GM12878 (cell line): ENCODE measurements around the gene GLRA1. TPM values are rescaled to one million over a fixed set of nuclear protein-coding genes. Genes with fewer than 3 reads are reported as not detected.
A peak's percentile ranks its signal among the peaks of the same experiment; 100 is the strongest.

Source experiments
- ATAC-seq: fragments of 200-7000 bp; cut with Tn5 transposase; 3 replicates; pipeline ENCODE4 v1.9.1; 2020; ENCODE audit warnings: mild to moderate bottlenecking, moderate library complexity
- BruUV-seq: library from RNA; stranded (reverse); fragments of 400-500 nt; replicated peaks from 2 replicates; lab custom pipeline; 2021; lab: Mats Ljungman, UMichigan
- CTCF ChIA-PET: fragments of 300-600 bp; sonication (Branson Sonifier 250); formaldehyde crosslinking; extraction: SDS; loops from one replicate; lab custom pipeline; 2021; ENCODE audit warnings: inconsistent platforms; lab: Yijun Ruan, JAX
- POLR2A ChIA-PET: fragments of 350-600 bp; formaldehyde crosslinking; extraction: SDS; loops from one replicate; lab custom pipeline; 2021; ENCODE audit warnings: inconsistent platforms; lab: Charles Lee
- RAD21 ChIA-PET: fragments of 300-600 bp; sonication (Branson Sonifier 250); formaldehyde crosslinking; loops from one replicate; lab custom pipeline; 2023; ENCODE audit warnings: antibody characterized with exemption; ENCODE audit not compliant: unreplicated experiment; lab: Charles Lee
- SMC1A ChIA-PET: fragments of 300-600 bp; sonication (Branson Sonifier 250); formaldehyde crosslinking; loops from one replicate; lab custom pipeline; 2023; ENCODE audit not compliant: unreplicated experiment, uncharacterized antibody; lab: Charles Lee
- DNase-seq: peaks from one replicate; pipeline ENCODE4 v3.0.0-alpha.2; 2011; ENCODE audit warnings: low read depth, low spot score
- FAIRE-seq: peaks from 3 replicates; lab custom pipeline; 2011; peaks lifted over from hg19 to GRCh38; lab: Jason Lieb, UNC
- H2AFZ ChIP-seq: 2 replicates; pipeline ENCODE4 v1.6.0; 2011; ENCODE audit warnings: low read depth, low read length, control low read depth; ENCODE audit not compliant: control insufficient read depth
- H3K27ac ChIP-seq: 2 replicates; pipeline ENCODE4 v1.5.1; 2011; ENCODE audit warnings: control low read depth; ENCODE audit not compliant: control insufficient read depth, insufficient read depth
- H3K27me3 ChIP-seq, 2 experiments: replicated peaks in 1 of 2; 2 replicates each; pipeline versions ENCODE4 v1.6.0 to v1.6.1; 2011; ENCODE audit warnings: low read length in 1 of 2; ENCODE audit not compliant: control insufficient read depth in 2 of 2, insufficient read depth in 2 of 2
- H3K36me3 ChIP-seq, 2 experiments: 2 replicates each; pipeline ENCODE4 v1.5.1; 2011; ENCODE audit warnings: low read length in 1 of 2; ENCODE audit not compliant: control insufficient read depth in 2 of 2, insufficient read depth in 2 of 2
- H3K4me1 ChIP-seq: 2 replicates; pipeline ENCODE4 v1.6.1; 2011; ENCODE audit warnings: mild to moderate bottlenecking, low read length, moderate library complexity, mixed read lengths; ENCODE audit not compliant: control insufficient read depth, insufficient read depth
- H3K4me2 ChIP-seq: 2 replicates; pipeline ENCODE4 v1.6.0; 2011; ENCODE audit warnings: control low read depth; ENCODE audit not compliant: control insufficient read depth, insufficient read depth
- H3K4me3 ChIP-seq: fragments of 200-600 bp; sonication (generic); 2 replicates; pipeline ENCODE4 v1.5.1; 2016
- H3K79me2 ChIP-seq: 2 replicates; pipeline ENCODE4 v1.6.0; 2011; ENCODE audit warnings: low read length; ENCODE audit not compliant: control insufficient read depth, insufficient read depth
- H3K9ac ChIP-seq: 2 replicates; pipeline ENCODE4 v1.8.0; 2011; ENCODE audit warnings: low read length, control low read depth, mixed read lengths; ENCODE audit not compliant: control insufficient read depth, insufficient read depth
- H3K9me3 ChIP-seq: replicated peaks from 3 replicates; pipeline ENCODE4 v1.5.1; 2011; ENCODE audit warnings: mild to moderate bottlenecking, low read length; ENCODE audit not compliant: control insufficient read depth, insufficient read depth
- H4K20me1 ChIP-seq: 2 replicates; pipeline ENCODE4 v1.6.0; 2011; ENCODE audit not compliant: control insufficient read depth, insufficient read depth
- ATF7 ChIP-seq: fragments of 450-650 bp; IDR thresholded peaks from 2 replicates; pipeline ENCODE4 v1.6.1; 2016; ENCODE audit warnings: low read depth, mild to moderate bottlenecking
- EED ChIP-seq: sonication (generic); IDR thresholded peaks from 2 replicates; pipeline ENCODE4 v1.6.1; 2016; ENCODE audit warnings: antibody characterized with exemption, low read depth
- EP300 ChIP-seq, 2 experiments: fragments of 150-350 bp in 1 of 2; IDR thresholded peaks; 2 replicates each; pipeline ENCODE4 v1.6.1; 2011 to 2012; ENCODE audit warnings: low read depth in 2 of 2, low read length in 2 of 2, borderline replicate concordance in 1 of 2, improper control_type of control experiment in 1 of 2, inconsistent platforms in 1 of 2; ENCODE audit not compliant: control insufficient read depth in 1 of 2
- FOXM1 ChIP-seq: IDR thresholded peaks from 2 replicates; pipeline ENCODE4 v1.6.1; 2012; ENCODE audit warnings: low read depth, mild to moderate bottlenecking, inconsistent platforms, low read length, moderate library complexity
- IRF4 ChIP-seq: IDR thresholded peaks from 2 replicates; pipeline ENCODE4 v1.6.1; 2011; ENCODE audit warnings: low read depth, low read length
- JUNB ChIP-seq: IDR thresholded peaks from 2 replicates; pipeline ENCODE4 v1.6.1; 2016; ENCODE audit warnings: antibody characterized with exemption, mild to moderate bottlenecking
- RFX5 ChIP-seq: IDR thresholded peaks from 2 replicates; pipeline ENCODE4 v1.6.1; 2011; ENCODE audit warnings: low read depth, low read length, improper control_type of control experiment
- SPI1 ChIP-seq: IDR thresholded peaks from 2 replicates; pipeline ENCODE4 v1.6.1; 2011; ENCODE audit warnings: low read depth, mild to moderate bottlenecking, low read length, moderate library complexity, borderline replicate concordance; ENCODE audit not compliant: insufficient read depth
- STAT1 ChIP-seq: fragments of 450-650 bp; conservative IDR thresholded peaks from 2 replicates; pipeline ENCODE4 v1.6.1; 2014; ENCODE audit warnings: antibody characterized with exemption, mild to moderate bottlenecking
- ZNF207 ChIP-seq: fragments of 450-650 bp; IDR thresholded peaks from 2 replicates; pipeline ENCODE4 v1.6.1; 2014; ENCODE audit warnings: antibody characterized with exemption, mild to moderate bottlenecking, borderline replicate concordance
- WGBS: methylation state at CpG from one replicate; pipeline ENCODE4 v1.1.6; 2016; ENCODE audit warnings: low lambda C conversion rate; ENCODE audit not compliant: insufficient replicate concordance, insufficient coverage; ENCODE audit errors: missing lambda C conversion rate; 5-methylcytosine and 5-hydroxymethylcytosine counted together
- in situ Hi-C: fragments of 300-500 bp; cut with MboI; formaldehyde crosslinking; loops from 9 replicates; pipeline ENCODE4 v1.14.3; 2018; ENCODE audit warnings: mixed read lengths
- intact Hi-C: fragments of 100-400 bp; cut with micrococcal nuclease; formaldehyde crosslinking; loops from one replicate; pipeline ENCODE4 v1.14.2; 2022; ENCODE audit not compliant: unreplicated experiment
- polyA plus RNA-seq, 11 experiments: library from polyadenylated mRNA; depleted of rRNA in 4 of 11; unstranded in 6 of 11; stranded (reverse) in 5 of 11; fragments of >200 nt; fragmentation: Nextera tagmentation in 4 of 11; fragmentation: Illumina TruSeq in 1 of 11; extraction: Ambion mirVana in 4 of 11; extraction: Trizol in 1 of 11; gene quantifications; 1 replicate in 1 of 11; 2 replicates in 10 of 11; pipeline versions ENCODE4 v1.2.1 to v1.2.3, GENCODE V29; 2011 to 2016; ENCODE audit warnings: inconsistent platforms in 2 of 11, missing spikeins in 2 of 11, low read depth in 1 of 11
- total RNA-seq, 4 experiments: library from RNA; depleted of rRNA in 3 of 4; stranded (reverse); fragments of >200 nt in 3 of 4; fragmentation: Illumina TruSeq in 1 of 4; extraction: Trizol in 1 of 4; gene quantifications; 2 replicates each; pipeline versions ENCODE4 v1.2.1 to v1.2.3, GENCODE V29; 2013 to 2021
- TF ChIP-seq, protein P1 (sequence below): fragments of 450-650 bp; IDR thresholded peaks from 2 replicates; pipeline ENCODE4 v1.6.1; 2018; ENCODE audit warnings: borderline replicate concordance, mild to moderate bottlenecking; ENCODE audit not compliant: partially characterized antibody
- TF ChIP-seq, protein P2 (sequence below): fragments of 450-650 bp; formaldehyde crosslinking; IDR thresholded peaks from 2 replicates; pipeline ENCODE4 v1.4.0; 2022; ENCODE audit warnings: mild to moderate bottlenecking, moderate library complexity
- TF ChIP-seq, protein P3 (sequence below): fragments of 450-650 bp; IDR thresholded peaks from 2 replicates; pipeline ENCODE4 v1.6.1; 2017; ENCODE audit warnings: mild to moderate bottlenecking, moderate library complexity

GLRA1 gene
- total and polyA plus RNA-seq, 10 of the 15 experiments (the other 5 are each of a cell fraction or from before 2014, with no cell fraction given) = not detected

DNA sequence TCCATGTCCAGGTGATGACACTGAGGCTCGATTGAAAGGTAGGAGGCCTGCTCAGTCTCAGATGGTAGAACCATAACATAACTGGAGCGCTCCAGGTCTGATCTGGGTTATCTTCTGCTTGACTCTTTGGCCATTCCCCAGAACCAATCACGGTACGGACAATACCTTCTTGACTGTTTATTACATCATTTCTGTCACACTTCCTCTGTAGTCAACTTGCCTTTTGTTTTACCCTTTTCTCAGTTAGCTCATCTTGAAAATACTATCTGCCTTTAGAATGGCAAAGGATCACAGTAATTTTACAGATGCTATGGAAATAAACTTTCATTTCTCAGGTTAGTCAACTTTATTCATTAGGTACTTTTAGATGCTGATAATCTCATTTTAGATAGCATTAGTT is 22.4 kb downstream of the GLRA1 start:
- FAIRE-seq (peak; percentile 70), ATAC-seq (peak; percentile 79), DNase-seq (peak; percentile 9)
- CTCF ChIA-PET = interaction anchor here (0.6 to 2.0 kb wide), 5 partner anchors 21 to 76 kb away, joined by 3 to 4 read pairs (median 3); no protein-coding TSS in a partner anchor
- Histone ChIP-seq H3K4me3 (no peak overlapping the region), H3K4me1 (peaks cover 25% of the 10 kb centered on the region), H2AFZ (peak overlapping the region; percentile 49), H3K27ac (peak overlapping the region; percentile 72; the same call in 1 of the 2 replicates), H3K9me3 (no peaks in the 10 kb centered on the region), H3K9ac (no peak overlapping the region), H4K20me1 (no peaks in the 10 kb centered on the region), H3K36me3 (no peaks in the 10 kb centered on the region), H3K27me3 (no peaks in the 10 kb centered on the region), H3K79me2 (no peaks in the 10 kb centered on the region), H3K4me2 (peak overlapping the region; percentile 20; the same call in 1 of the 2 replicates)
- POLR2A ChIA-PET = interaction anchor here (0.7 kb wide), 1 partner anchor 102 kb away, joined by 3 read pairs; no protein-coding TSS in a partner anchor
- intact Hi-C loops = no loop called here
- in situ Hi-C loops = no loop called here
- SMC1A ChIA-PET = interaction anchor here (0.8 to 2.9 kb wide), 9 partner anchors 19 to 244 kb away, joined by 3 to 15 read pairs (median 3); no protein-coding TSS in a partner anchor
- RAD21 ChIA-PET = interaction anchor here (0.9 to 2.1 kb wide), 4 partner anchors 13 to 153 kb away, joined by 3 to 5 read pairs (median 4); no protein-coding TSS in a partner anchor
- WGBS = 51% methylated on average over 4 of the region's 4 CpGs
- no TSS peak for BruUV-seq
- 0 out of 2 replicates have a peak, but pooled peaks have one; percentile 12 for TF ChIP-seq FOXM1
- TF ChIP-seq SPI1 = peak; percentile 79; the same call in 1 of the 2 replicates
- TF ChIP-seq JUNB = peak; percentile 65; the same call in 1 of the 2 replicates
- TF ChIP-seq STAT1 = no peak
- peak in 1 of 2 experiments; percentile 19; a peak in 1 of 4 replicates for TF ChIP-seq EP300 (IDR thresholded peaks at IDR 0.05; ENCODE audit: borderline replicate concordance in 1 of 2, control insufficient read depth in 1 of 2, low read depth in 2 of 2, low read length in 2 of 2)
- TF ChIP-seq, protein P1, sequence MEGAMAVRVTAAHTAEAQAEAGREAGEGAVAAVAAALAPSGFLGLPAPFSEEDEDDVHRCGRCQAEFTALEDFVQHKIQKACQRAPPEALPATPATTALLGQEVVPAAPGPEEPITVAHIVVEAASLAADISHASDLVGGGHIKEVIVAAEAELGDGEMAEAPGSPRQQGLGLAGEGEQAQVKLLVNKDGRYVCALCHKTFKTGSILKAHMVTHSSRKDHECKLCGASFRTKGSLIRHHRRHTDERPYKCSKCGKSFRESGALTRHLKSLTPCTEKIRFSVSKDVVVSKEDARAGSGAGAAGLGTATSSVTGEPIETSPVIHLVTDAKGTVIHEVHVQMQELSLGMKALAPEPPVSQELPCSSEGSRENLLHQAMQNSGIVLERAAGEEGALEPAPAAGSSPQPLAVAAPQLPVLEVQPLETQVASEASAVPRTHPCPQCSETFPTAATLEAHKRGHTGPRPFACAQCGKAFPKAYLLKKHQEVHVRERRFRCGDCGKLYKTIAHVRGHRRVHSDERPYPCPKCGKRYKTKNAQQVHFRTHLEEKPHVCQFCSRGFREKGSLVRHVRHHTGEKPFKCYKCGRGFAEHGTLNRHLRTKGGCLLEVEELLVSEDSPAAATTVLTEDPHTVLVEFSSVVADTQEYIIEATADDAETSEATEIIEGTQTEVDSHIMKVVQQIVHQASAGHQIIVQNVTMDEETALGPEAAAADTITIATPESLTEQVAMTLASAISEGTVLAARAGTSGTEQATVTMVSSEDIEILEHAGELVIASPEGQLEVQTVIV = no peak
- peak; percentile 82 for TF ChIP-seq ATF7
- TF ChIP-seq, protein P2, sequence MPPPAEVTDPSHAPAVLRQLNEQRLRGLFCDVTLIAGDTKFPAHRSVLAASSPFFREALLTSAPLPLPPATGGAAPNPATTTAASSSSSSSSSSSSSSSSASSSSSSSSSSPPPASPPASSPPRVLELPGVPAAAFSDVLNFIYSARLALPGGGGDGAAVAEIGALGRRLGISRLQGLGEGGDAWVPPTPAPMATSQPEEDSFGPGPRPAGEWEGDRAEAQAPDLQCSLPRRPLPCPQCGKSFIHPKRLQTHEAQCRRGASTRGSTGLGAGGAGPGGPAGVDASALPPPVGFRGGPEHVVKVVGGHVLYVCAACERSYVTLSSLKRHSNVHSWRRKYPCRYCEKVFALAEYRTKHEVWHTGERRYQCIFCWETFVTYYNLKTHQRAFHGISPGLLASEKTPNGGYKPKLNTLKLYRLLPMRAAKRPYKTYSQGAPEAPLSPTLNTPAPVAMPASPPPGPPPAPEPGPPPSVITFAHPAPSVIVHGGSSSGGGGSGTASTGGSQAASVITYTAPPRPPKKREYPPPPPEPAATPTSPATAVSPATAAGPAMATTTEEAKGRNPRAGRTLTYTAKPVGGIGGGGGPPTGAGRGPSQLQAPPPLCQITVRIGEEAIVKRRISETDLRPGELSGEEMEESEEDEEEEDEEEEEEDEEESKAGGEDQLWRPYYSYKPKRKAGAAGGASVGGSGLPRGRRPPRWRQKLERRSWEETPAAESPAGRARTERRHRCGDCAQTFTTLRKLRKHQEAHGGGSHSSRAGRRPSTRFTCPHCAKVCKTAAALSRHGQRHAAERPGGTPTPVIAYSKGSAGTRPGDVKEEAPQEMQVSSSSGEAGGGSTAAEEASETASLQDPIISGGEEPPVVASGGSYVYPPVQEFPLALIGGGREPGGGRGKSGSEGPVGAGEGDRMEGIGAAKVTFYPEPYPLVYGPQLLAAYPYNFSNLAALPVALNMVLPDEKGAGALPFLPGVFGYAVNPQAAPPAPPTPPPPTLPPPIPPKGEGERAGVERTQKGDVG (CRISPR knock-in tag) = no peak
- 0 out of 2 replicates have a peak, but pooled peaks have one; percentile 16 for TF ChIP-seq IRF4
- 0 out of 2 replicates have a peak, but pooled peaks have one; percentile 22 for TF ChIP-seq EED
- TF ChIP-seq, protein P3, sequence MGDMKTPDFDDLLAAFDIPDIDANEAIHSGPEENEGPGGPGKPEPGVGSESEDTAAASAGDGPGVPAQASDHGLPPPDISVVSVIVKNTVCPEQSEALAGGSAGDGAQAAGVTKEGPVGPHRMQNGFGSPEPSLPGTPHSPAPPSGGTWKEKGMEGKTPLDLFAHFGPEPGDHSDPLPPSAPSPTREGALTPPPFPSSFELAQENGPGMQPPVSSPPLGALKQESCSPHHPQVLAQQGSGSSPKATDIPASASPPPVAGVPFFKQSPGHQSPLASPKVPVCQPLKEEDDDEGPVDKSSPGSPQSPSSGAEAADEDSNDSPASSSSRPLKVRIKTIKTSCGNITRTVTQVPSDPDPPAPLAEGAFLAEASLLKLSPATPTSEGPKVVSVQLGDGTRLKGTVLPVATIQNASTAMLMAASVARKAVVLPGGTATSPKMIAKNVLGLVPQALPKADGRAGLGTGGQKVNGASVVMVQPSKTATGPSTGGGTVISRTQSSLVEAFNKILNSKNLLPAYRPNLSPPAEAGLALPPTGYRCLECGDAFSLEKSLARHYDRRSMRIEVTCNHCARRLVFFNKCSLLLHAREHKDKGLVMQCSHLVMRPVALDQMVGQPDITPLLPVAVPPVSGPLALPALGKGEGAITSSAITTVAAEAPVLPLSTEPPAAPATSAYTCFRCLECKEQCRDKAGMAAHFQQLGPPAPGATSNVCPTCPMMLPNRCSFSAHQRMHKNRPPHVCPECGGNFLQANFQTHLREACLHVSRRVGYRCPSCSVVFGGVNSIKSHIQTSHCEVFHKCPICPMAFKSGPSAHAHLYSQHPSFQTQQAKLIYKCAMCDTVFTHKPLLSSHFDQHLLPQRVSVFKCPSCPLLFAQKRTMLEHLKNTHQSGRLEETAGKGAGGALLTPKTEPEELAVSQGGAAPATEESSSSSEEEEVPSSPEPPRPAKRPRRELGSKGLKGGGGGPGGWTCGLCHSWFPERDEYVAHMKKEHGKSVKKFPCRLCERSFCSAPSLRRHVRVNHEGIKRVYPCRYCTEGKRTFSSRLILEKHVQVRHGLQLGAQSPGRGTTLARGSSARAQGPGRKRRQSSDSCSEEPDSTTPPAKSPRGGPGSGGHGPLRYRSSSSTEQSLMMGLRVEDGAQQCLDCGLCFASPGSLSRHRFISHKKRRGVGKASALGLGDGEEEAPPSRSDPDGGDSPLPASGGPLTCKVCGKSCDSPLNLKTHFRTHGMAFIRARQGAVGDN = peak; percentile 58; the same call in 1 of the 2 replicates
- no peak for TF ChIP-seq ZNF207
- TF ChIP-seq RFX5 = no peak
